Measurements from ENCODE around the gene ADD3.
A peak's percentile ranks its signal among the peaks of the same experiment; 100 is the strongest.

ADD3 gene

GRCh38 chr10:110087682-110088081 is 79.9 kb downstream of the ADD3 start:
- no peak for TF ChIP-seq CTCF (IDR thresholded peaks at IDR 0.05)
- Mint-ChIP-seq H3K4me1 (peaks cover 27% of the 10 kb centered on the region), H3K9me3 (no peaks in the 10 kb centered on the region), H3K36me3 (ENCODE audit: low read depth) (peaks cover 29% of the 10 kb centered on the region), H3K27me3 (ENCODE audit: low read depth, poor library complexity) (peaks cover 3% of the 10 kb centered on the region), H3K27ac (peak overlapping the region; percentile 20), H3K4me3 (no peak overlapping the region)
- DNase-seq, result no peak

DNA sequence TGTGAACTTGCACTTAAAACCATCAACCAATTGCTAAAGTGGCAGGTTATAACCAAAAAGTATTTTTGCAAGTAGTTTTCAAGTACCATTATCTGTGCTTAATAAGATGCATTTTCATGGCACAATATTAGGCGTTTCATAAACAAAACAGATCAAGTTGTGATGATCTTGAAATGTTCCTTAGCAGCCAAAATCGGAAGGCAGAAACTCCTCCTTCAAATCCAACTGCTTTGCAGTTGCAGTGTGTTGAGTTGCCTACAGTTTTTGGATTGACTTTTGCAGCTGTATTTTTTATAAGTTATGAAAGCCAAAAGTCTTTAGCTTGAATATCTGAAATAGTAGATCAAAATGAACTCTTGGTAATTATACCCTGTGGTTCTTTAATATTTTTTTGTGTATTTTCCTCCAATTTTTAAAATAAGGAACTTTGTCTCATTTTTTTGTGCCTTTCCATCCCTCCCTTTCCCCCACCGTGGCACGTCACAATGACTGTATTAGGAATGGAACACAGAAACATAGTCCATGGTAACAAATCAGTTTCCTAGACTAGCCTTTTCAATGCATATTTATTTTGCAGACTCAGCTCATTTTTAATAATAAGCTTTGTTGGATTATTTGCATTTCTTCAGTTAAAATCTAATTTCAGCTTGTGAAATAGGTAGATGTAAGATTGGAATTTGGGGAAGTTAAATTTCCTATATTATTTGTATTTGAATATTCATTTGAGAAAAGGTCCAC is 80.8 kb downstream of the ADD3 start:
- no peaks in the 10 kb centered on the region for H3K27me3 Mint-ChIP-seq (ENCODE audit: low read depth, poor library complexity)
- H3K4me1 Mint-ChIP-seq, result peaks cover 19% of the 10 kb centered on the region
- no peak overlapping the region for H3K4me3 Mint-ChIP-seq
- no peaks in the 10 kb centered on the region for H3K9me3 Mint-ChIP-seq
- H3K36me3 Mint-ChIP-seq (ENCODE audit: low read depth), result peaks cover 29% of the 10 kb centered on the region
- TF ChIP-seq CTCF (IDR thresholded peaks at IDR 0.05), result no peak
- H3K27ac Mint-ChIP-seq, result no peak overlapping the region
- no peak for DNase-seq

GRCh38 chr10:110091830-110092229 is 84.0 kb downstream of the ADD3 start:
- Mint-ChIP-seq H3K36me3 (ENCODE audit: low read depth) (peaks cover 26% of the 10 kb centered on the region), H3K27ac (no peak overlapping the region), H3K27me3 (ENCODE audit: low read depth, poor library complexity) (no peaks in the 10 kb centered on the region), H3K9me3 (peaks cover 5% of the 10 kb centered on the region), H3K4me1 (no peaks in the 10 kb centered on the region), H3K4me3 (no peak overlapping the region)
- no peak for DNase-seq
- TF ChIP-seq CTCF (IDR thresholded peaks at IDR 0.05), result no peak

- Mint-ChIP-seq H3K27ac (no peak overlapping the region), H3K9me3 (peaks cover 10% of the 10 kb centered on the region), H3K36me3 (ENCODE audit: low read depth) (peaks cover 37% of the 10 kb centered on the region), H3K4me1 (no peaks in the 10 kb centered on the region), H3K4me3 (no peak overlapping the region), H3K27me3 (ENCODE audit: low read depth, poor library complexity) (no peaks in the 10 kb centered on the region)
- no peak for DNase-seq
- TF ChIP-seq CTCF (IDR thresholded peaks at IDR 0.05), result no peak
Observed at GRCh38 chr10:110093722-110094121, 85.9 kb downstream of the ADD3 start.

DNA sequence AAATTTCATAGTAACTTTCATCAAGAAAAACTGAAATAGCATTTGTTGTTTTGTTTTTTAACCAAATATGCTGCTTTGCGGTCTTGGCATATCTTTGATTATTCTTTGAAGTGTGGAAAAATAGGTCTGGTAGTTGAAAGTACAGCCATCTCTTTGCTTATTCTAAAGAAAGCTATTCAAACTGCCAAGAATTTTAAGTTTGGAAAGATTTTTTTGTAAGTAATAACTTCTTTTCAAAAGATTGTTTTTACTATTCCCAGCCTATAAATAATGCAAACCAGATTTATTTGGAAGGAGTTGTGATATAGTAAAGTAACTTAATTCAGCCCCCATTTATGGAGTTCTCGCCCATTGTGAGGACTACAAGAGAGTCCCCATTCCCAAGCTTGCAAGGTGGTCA is 87.0 kb downstream of the ADD3 start:
- Mint-ChIP-seq H3K9me3 (peaks cover 12% of the 10 kb centered on the region), H3K27me3 (ENCODE audit: low read depth, poor library complexity) (no peaks in the 10 kb centered on the region), H3K4me3 (no peak overlapping the region), H3K36me3 (ENCODE audit: low read depth) (peaks cover 41% of the 10 kb centered on the region), H3K27ac (no peak overlapping the region), H3K4me1 (peaks cover 5% of the 10 kb centered on the region)
- DNase-seq, result no peak
- TF ChIP-seq CTCF (IDR thresholded peaks at IDR 0.05), result no peak

Data from nephron progenitor cell (in vitro differentiated cells).